ENCODE results near the gene MLLT10.

Gene MLLT10

DNA sequence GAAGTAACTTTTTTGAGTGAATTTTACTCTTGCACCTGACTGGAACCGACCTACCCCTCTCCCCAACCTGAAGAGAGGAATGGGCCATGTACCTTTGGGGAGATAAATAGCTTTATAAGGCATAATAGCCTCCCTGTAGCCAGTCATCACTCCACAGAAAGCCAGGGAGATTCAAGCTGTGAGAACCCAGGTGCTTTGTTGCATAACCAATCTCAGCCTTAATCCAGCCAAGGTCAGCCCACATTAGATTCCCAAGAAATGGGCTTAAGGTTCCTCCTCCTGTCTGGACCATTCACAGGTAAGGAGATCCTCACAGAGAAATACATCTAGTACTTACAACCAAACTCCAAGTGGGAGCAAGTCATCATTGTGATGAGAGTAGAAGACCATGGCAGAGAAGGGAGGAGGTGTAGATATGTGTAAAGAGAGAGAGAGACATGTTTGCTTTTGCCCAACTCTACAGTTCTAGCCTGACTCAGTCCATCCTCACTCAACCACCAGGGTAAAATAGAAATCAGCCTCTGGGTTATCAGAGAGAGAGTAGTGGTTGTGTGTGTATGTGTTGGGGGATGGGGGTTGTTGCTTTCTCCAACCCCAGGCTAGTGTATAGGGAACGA, 32.2 kb upstream of the MLLT10 start:
- no peak for DNase-seq

DNA sequence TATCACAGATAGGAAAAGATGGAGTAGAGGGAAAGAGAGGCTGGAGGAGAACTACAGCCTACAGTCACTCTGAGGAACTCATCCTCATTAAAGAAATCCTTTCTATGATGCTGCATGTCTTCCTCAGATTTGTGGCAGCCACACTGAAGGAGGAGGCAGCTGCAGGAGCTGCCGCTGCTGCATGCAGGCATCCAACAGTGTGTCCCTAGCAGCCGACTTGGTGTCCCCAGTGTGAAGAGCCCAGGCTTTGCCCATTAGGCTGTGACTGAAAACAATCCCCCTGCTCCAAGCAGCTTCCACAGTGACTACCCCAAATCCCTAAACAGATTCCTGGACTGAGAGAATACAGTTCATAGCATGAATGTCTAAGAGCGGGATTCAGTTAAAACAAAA, 31.7 kb upstream of the MLLT10 start:
- DNase-seq: no peak

DNA sequence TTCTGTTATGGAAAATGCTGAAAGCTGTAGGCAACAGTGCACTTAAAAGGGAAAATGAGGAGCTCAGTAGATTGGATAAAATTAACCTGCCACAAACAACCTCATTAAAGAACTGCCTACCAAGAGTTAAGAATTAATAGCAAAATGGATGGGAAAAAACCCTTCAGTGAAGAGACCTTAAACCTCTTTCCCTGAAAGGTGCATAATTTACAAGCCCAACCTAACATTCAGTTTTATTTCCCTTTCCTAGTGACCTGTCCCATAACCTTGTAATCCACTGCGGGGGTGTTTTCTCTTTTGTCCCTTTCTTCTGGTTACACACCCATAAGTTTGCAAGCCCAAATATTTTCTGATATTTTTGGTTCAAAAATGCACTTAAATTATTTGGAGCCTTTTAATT, 30.5 kb upstream of the MLLT10 start:
- DNase-seq: no peak

DNA sequence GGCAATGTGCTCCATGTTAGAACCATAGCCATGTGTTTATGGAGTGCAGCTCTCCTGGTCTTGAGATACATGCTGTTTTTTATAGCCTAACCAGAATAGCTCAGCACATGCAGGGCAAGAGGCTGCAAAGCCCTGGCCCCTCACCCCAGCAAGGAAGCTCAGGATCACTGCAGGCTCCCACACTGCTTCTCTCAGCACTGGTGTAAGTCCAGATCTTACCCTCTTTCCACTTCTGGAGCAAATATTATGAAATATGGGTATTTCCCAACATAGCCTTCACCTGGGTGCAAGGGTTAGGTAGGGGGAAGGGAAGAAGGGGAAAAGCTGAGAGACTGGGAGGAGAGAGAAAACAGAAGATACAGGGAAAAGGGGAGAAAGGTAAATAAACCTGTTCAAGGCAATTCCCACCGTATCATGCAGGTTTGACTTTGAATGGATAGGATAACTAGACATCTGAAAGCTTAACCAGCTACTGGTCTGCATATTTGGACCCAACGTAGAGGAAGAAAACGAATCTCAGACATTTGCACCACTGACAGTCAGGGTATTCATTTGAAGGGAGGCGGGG, 28.2 kb upstream of the MLLT10 start:
- no peak for DNase-seq

DNA sequence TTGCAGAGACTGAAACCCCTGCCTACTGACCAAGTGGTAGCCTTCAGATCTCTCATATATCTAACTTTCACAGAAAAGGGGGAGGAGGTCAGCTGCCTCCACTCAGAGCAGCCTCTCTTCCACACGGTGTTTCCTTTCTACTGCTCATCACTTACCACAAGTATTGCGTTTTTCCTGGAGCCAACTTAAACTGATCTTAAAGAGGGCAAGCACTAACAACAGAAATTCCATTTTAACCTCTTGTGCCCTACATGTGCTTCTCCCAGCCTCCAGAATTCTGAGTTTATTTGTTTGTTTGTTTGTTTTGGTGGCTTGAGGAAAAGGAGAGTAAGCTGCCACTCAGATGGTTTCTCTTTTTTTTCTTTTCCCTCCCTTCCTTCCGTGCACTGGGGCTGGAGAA, 27.7 kb upstream of the MLLT10 start:
- no peak for DNase-seq

DNA sequence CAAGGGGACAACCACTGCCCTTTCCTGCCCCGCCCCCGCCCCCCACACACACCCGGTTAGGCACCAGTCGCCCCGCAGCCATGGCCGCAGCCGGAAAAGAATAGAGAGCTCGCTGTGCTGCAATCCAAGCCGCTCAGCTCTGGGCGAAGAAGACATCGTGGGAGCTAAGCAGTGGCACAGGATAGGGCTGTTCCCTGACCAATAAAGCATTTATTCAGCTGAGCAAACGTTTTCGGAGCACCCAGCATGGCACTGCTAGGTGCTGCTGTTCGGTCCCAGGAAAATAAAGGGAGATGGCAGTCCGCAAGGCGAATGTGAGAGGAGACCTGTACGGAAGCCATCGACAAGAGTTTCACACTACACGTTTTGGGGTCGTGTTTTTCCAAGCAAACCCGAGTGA, 26.9 kb upstream of the MLLT10 start:
- no peak for DNase-seq

DNA sequence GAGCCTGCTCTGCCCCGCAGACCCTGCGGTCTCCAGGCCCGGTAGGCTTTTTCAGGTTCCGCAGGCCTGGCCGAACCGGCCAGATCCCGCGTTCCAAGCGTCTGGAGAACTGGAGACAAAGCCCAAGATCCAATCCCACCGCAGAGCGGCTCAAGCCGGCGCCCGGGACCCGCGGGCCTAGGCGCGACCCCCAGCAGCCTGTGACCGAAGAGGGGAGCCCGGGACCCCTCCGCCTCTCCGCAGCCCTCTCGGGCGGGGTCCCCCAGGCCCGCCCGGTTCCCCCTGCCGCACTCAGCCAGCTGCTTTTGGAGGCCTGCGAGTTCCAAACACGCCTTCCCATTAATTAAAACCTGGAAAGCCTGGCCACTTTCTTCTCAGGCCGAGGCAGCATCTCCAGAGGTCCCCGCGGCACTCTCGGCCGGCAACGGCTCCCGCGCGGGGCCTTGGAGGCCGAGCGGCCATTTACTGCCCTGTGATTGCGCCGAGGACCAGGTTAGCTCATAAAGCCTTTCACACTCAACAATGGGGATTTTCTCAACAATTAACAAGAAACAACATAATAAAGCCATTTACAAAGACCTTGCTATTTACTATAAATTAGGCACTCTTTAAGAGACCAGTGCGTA, 25.2 kb upstream of the MLLT10 start:
- DNase-seq: no peak

DNA sequence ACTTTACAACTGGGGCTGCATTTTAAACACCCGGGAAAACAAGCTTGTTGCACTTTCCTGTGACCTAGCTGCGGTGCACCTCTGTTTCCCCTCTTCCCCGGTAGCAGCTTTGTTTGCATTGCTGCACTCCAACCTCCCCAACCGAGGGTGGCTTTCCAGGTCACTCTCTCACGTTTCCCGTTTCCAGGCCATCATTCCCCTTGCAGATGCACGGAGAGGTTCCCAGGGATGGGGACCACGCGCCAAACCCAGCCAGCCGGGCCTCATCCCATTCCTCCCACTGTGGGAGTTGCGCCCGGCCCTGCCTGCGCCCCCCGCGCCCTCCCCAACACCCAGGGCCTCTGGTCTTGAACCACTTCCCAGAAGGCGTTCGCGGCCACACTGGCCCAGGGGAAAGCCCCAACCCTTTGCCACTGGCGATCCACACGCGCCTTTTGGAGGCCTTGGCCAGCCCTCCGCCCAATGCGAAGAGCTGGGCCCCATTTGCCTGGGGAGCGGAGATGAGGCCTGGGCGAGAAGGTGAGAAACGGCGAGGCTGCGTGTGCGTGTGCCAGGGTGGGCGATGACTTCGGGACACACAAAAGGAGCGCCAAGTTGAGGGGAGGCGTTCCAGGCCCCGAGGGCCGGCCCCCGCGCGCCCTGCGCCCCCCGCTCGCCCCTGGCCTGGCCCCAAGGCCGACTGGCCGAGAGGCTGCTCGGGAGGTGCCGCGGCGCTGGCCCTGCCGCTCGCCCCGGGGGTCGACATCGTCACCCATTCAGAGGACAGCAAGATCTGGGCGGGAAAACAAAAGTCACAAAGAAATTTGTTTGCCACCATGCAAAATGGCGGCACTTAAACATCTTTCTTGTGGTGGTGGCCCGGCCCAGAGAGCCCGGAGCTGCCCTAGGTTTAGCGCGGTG, 24.4 kb upstream of the MLLT10 start:
- DNase-seq: no peak

DNA sequence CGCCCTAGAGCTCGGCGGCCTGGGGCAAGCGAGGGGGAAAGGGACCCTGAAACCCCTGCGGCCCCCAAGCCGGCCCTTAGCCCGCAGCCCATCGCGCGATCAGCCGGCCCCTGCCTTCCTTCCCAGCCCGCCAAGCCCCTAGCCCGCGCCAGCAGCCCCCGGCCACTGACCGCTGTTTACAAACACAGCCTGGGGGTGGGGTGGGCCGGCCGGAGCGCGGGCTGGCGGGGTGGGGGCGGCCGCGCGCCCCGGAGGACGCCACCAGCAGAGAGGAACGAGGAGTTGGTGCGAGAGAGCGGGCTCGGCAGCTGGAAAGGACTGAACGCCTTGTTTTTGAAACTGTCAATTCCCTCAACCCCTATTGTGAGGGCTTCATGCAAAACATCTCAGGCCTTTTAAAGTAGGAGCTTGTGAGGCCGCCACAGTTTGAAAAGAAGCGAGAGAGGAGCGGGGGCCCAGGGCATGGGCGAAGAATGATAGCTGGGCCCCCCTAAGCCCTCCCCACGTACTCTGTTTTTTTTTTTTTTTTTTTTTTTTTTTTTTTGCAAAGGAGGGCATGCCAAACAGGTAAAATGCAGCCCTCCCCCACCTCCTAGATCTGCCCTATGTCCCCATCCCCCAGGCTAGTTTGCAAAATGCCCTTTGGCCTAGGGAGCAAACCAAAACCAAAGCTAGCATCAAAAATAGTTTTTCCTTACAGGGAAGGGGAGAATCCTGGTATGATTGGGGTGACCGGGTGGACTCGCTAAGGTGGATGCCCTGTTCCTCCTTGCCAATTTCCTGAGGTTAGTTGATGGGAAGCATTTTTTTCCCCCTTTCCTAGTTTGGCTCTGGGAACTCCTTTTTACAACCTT, 23.6 kb upstream of the MLLT10 start:
- no peak for DNase-seq

DNA sequence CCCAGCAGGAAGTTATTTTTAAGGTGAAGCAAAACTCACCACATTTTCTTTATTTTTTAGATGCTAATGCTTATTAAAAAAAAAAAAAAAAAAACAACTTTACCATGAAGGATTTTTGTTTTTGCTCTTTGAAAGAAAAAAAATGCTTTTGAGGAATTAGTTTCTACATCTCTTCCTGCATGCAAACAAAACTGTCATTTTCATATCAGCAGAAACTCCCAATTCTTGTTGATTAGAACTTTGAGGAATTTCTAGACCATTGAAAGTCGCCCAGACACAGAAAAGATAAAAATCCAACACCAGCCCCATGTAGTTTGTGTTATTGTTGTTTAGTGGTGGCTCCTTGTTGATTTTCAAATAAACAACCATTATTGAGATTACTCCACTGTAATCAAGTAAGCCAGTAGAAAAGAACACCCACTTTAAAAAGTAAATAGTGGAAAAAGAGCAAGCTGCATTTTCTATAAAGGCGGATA, 22.9 kb upstream of the MLLT10 start:
- DNase-seq: no peak

DNA sequence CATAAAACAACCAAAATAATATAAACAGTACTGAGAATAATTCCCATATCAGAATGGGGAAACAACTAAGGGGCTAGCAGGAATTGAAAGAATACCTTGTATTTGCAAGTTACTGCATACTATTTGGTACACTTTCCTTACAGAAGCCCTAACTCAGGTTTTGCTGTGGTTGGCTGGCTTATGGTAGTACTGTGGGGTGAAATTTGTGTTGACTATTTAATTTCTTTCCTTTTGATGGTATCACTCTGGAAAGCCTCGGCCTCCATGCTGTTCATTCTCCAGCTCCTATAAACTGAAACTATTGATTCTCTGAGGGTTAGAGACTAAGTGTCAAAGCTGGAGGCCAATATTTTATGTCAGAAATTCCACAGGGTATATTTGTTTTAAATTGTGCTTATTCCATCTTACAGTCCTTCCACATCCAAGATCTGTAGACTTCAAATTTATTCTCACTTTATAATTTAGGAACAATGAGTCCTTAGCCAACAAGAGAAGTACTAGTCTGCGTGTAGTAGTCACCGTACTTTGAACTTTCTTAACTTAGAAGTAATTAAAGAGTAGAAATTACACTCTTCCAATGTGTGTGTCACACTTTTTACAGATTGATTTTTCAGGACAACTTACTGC, 22.0 kb upstream of the MLLT10 start:
- DNase-seq: no peak

DNA sequence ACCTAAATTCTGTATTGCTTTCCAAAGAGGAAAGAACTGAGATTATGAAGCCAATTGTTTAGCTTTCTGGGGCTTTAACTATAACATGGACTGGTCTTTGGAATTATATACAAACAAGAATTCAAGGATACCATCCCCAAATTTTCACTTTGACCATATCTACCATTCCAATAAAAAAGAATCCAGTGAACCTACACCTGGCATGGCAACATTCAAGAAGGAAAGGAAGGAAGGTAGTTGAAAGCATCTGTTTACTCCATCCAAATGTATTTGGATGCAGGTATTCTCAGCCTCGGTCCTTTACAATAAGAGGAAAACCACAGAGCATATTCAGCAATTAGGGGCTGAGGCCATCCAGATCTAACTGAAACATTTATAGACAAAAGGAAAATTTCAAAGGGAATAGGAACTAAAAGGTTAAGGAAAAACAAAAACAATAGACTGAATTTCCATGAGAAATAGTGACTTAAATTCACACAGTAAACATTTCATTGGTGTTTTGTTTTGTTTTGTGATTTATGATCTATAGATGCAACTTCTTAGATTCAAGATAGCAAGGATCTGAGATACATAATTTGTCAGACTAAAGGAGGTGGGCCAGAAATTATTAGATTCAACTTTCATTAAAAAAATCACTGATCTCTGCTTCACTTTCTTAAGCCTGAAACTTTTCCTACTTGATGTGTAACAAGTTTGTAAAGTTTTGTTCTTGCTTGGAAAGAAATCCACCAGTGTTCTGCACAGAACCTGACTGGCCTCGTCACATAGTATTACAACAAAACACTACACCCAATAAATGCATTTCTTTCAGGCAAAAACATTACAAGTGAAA, 21.2 kb upstream of the MLLT10 start:
- no peak for DNase-seq

DNA sequence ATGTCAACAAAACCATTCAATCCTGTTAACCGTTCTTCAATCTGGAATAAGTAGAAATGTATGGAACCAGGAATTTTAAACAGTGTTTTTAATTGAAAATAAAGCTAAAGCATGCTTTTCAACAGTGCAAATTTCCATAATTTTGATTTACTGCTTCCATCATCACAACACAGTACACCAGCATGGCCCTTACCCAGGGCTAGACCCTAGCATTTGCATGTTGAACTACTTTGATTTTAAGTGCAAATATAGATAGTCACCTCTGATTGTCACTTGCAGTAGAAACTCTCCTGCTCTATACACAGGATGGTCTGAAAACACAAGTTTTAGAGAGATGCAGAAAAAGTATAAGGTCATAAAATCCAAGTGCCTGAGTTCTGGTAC, 20.6 kb upstream of the MLLT10 start:
- no peak for DNase-seq

DNA sequence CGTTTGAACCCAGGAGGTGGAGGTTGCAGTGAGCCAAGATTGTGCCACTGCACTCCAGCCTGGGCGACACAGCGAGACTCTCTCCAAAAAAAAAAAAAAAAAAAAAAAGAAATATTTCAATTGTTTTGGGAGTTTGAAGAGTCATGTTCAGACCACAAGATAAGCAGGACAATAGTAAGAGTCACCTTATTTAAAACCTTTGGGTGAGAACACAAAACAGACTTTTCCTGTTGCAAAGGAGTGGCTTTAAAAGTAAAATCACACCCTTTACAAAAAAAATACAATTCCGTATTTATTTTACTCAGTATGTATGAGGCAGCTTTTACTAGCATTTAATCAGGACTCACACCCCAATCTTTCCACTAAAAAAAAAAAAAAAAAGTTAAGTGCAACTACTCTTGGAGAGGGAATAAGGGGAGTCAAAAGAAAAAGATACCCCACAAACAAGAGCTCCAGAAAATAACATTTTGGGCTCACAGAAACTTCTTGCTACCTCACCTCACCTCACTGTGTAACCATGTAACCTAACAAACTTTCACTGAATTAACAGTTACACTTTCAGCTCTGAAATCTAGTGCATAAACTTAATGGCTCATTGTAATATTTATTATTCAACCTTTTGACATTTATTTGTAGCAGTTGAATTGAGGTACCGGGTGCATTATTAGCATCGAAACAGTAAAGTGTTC, 19.8 kb upstream of the MLLT10 start:
- no peak for DNase-seq

DNA sequence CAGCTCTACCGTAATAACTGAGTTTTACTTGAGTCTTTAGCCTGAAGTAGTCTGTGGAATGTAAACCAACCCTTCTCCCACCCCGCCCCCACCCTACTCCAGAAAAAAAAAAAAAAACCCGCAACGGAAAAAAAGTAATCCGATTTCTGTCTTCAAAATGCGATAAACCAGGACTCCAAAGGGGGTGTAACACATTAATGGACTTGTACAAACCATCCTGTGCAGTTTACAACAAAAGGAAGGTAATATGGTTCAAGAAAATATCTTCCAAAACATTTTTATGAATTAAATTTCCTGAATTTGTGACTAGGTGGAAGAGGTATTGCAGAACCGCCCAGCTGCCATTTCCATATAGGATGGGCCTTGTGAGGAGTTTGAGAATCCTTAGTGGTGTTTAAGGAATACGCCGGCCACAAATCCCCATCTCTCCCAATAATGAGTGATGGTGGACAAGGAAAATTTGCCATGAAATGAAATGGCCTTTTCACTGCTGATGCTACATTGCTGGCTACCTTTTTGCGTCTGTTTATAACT, 19.1 kb upstream of the MLLT10 start:
- DNase-seq: no peak

DNA sequence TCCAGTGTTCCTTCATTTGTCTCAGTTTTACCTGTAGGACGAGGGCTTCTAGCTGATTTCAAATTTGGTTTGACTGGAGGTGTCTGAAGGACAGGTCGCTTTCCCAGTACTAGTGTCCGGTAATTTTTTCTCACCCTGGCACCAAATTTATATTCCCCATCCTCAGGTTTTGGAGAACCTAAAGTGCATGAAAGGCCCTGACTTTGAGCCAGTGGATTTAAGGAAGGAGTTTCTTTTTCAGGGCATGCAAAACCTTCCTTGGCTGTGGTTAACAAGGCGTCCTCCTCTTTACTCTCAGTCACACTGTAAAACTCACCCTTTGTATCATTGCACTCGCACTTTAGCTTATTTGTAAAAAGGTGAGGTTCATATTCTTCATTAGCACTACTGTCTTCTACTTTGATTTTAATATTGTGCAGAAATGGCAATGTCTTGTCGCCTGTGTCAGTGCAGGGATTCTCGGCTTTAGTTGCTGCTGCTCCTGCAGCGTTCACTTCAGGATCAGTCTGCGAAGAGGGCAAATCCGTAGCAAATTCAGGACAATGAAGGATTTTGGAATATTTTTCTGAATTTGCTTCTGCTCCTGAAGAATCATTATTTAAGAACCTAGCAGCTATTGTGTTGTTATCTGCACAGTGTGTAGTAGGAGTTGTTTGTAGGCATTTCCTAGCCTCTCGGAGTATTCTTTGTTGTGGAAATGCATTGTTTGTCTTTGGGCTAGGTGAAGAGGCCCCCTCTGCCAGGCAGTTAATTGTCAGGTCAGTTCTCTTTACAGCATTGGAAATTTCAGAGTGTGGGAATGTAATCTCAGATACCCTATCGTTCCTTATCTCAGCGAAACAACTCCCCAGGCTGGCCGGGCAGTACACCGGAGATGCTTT, 18.4 kb upstream of the MLLT10 start:
- no peak for DNase-seq

DNA sequence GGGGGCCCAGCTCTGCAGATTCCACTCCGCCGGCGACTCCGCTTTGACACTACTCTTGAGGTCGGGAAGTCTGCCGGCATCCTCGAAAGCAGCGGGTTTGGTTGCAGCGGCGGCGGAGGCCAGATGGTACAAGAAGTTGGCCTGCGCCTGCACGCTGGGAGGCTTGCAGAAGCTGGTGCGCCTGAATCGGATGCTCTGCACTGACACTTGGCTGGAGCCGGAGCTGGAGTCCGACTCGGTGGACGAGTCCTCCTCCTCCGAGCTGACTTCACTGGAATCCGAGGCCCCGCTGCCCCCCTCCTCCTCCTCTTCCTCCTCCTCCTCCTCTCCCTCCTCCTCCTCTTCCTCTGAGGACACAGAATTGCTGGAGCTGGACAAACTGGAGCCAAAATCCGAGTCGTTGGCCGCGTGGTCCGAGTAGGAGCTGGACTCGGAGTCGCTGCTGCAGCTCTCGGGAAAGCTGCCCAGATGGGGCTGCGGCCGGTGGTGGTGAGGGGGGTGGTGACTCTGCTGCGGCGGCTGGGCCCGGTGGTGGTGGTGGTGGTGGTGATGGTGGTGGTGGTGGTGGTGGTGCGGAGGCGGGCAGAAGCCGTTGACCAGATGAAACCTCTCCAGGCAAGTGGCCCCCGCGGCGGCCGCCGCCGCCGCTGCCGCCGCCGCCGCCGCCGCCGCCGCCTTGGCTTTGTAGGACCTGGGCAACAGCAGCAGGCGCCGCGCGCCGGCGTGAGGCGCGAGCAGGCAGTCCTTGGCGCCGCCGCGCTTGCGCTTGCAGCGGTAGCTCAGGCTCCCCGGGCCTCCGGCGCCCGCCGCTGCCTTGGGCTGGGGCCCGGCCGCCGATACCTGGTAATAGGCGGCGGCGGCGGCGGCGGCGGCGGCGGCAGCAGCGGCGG, 17.5 kb upstream of the MLLT10 start:
- DNase-seq: peak; percentile 54
